GM23248 (cell line): ENCODE data around the gene OLR1.

Experiments used
- EZH2 ChIP-seq: fragments of 200-600 bp; sonication (generic); IDR thresholded peaks from 2 replicates; pipeline ENCODE4 v1.6.1; 2018; ENCODE audit warnings: antibody characterized with exemption, mild to moderate bottlenecking; ENCODE audit not compliant: insufficient read depth, poor library complexity, severe bottlenecking
- EZH2phosphoT487 ChIP-seq: fragments of 200-600 bp; sonication (generic); IDR thresholded peaks from 2 replicates; pipeline ENCODE4 v1.6.1; 2018; ENCODE audit warnings: antibody characterized with exemption, moderate library complexity, mild to moderate bottlenecking, low read depth; ENCODE audit not compliant: insufficient read depth

DNA sequence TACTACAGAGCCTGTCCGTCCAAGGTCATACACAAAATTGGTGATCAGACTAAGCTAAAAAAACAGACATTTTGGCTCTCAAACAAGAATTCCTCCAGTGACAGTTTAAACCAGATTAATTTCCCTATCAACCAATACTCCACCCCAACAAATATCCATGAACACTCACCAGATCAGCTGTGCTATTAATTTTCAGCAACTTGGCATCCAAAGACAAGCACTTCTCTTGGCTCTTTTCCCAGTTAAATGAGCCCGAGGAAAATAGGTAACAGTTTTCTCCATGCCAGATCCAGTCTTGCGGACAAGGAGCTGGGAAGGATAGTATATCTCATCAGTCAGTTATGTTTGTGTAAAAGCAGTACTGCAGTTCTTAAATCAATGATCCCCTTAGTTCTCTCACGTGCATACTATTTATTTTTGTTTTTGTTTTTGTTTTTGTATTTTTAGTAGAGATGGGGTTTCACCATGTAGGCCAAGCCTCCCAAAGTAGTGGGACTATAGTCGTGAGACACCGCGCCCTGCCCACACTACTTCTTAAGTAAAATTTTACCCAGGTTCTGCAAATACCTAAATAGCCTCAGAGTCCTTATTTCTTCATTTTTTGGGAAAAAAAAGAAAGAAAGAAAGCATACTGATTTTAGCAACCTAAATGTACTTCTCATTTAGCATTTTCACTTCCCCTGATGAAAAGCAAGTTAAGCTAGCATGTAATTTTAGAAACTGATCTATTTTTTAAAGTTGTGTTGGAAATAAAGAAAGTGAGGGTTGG is 11.1 kb downstream of the OLR1 start:
- TF ChIP-seq EZH2 (no peak), EZH2phosphoT487 (no peak)
